WTC11 (cell line): ENCODE results near the gene FBF1.

Experiments used
- ARID4B ChIP-seq: sonication (generic); formaldehyde crosslinking; IDR thresholded peaks from 2 replicates; pipeline ENCODE4 v1.8.0; 2023; ENCODE audit warnings: missing genetic modification reagents, mild to moderate bottlenecking, borderline replicate concordance
- CTCF ChIP-seq: fragments of 200-600 bp; IDR thresholded peaks from 2 replicates; pipeline ENCODE4 v1.8.0; 2022; ENCODE audit warnings: antibody characterized with exemption
- HMGA2 ChIP-seq: fragments of 250-450 bp; sonication (Bioruptor Pico); IDR thresholded peaks from 2 replicates; pipeline ENCODE4 v1.4.0; 2021; ENCODE audit warnings: mild to moderate bottlenecking, moderate library complexity
- HMGXB4 ChIP-seq: sonication (generic); formaldehyde crosslinking; IDR thresholded peaks from 2 replicates; pipeline ENCODE4 v1.8.1; 2023; ENCODE audit warnings: mild to moderate bottlenecking, moderate library complexity, missing genetic modification reagents
- MAX ChIP-seq: sonication (generic); formaldehyde crosslinking; IDR thresholded peaks from 2 replicates; pipeline ENCODE4 v1.8.0; 2022; ENCODE audit warnings: mild to moderate bottlenecking, missing genetic modification reagents
- MXD4 ChIP-seq: fragments of 250-450 bp; sonication (Bioruptor Pico); IDR thresholded peaks from 2 replicates; pipeline ENCODE4 v1.8.0; 2021; ENCODE audit warnings: mild to moderate bottlenecking, moderate library complexity, borderline replicate concordance
- NR2C2 ChIP-seq: sonication (generic); formaldehyde crosslinking; IDR thresholded peaks from 2 replicates; pipeline ENCODE4 v1.8.0; 2022; ENCODE audit warnings: mild to moderate bottlenecking, missing genetic modification reagents
- SOX15 ChIP-seq: fragments of 250-450 bp; sonication (Bioruptor Pico); IDR thresholded peaks from 2 replicates; pipeline ENCODE4 v1.9.0; 2021; ENCODE audit warnings: mild to moderate bottlenecking

GRCh38 chr17:75917141-75917916, 23.5 kb downstream of the FBF1 start:
- TF ChIP-seq HMGA2 = no peak
- no peak for TF ChIP-seq ARID4B (CRISPR knock-in tag)
- no peak for TF ChIP-seq MAX (CRISPR knock-in tag)
- TF ChIP-seq CTCF = no peak
- TF ChIP-seq NR2C2 (CRISPR knock-in tag) = no peak
- no peak for TF ChIP-seq SOX15 (CRISPR knock-in tag)
- TF ChIP-seq MXD4 (CRISPR knock-in tag) = no peak
- TF ChIP-seq HMGXB4 (CRISPR knock-in tag) = no peak
